Measurements from ENCODE around the gene SLC22A12. TPM values are rescaled to one million over a fixed set of nuclear protein-coding genes. Genes with fewer than 3 reads are reported as not detected.
A peak's percentile ranks its signal among the peaks of the same experiment; 100 is the strongest.

Gene SLC22A12
- total RNA-seq, 4 donors from 2014 or later = 0.56 TPM; not detected in 3

DNA sequence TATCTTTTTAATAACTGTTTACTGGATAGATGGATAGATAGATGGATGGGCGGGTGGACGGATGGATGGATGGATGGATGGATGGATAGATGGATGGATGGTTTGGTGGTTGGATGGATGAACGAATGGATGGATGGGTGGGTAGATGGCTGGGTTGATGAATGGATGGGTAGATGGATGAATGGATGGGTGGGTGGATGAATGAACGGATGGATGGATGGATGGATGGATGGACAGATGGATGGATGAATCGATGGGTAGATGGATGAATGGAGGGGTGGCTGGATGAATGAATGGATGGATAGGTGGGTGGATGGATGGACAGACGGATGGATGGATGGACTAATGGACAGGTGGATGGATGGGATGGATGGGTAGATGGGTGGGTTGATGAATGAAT, 13.8 kb upstream of the SLC22A12 start:
- DNase-seq (ENCODE audit: low spot score) = no peak
- TF ChIP-seq, protein P1, sequence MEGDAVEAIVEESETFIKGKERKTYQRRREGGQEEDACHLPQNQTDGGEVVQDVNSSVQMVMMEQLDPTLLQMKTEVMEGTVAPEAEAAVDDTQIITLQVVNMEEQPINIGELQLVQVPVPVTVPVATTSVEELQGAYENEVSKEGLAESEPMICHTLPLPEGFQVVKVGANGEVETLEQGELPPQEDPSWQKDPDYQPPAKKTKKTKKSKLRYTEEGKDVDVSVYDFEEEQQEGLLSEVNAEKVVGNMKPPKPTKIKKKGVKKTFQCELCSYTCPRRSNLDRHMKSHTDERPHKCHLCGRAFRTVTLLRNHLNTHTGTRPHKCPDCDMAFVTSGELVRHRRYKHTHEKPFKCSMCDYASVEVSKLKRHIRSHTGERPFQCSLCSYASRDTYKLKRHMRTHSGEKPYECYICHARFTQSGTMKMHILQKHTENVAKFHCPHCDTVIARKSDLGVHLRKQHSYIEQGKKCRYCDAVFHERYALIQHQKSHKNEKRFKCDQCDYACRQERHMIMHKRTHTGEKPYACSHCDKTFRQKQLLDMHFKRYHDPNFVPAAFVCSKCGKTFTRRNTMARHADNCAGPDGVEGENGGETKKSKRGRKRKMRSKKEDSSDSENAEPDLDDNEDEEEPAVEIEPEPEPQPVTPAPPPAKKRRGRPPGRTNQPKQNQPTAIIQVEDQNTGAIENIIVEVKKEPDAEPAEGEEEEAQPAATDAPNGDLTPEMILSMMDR (IDR thresholded peaks at IDR 0.05) = no peak
- no peak for ATAC-seq (ENCODE audit: low FRiP score)

DNA sequence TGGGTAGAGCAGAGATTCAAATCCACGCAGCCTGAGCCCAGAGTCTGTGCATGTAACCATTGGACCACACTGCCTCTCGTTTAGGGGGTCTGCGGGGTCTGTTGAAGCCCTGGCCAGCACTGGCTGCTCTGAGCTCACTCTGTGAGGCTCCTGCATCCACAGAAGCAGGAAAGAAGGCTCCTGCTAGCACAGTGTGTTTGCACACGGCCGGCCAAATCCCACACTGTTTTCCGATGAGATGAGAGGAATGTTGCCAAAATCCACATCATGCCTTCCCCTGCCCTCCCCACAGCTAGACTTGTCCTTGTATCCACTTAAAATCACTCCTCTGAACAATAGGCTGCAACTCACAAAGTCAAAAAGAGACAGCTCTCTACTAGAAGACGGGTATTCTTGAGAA, 10.6 kb upstream of the SLC22A12 start:
- TF ChIP-seq, protein P1 (IDR thresholded peaks at IDR 0.05) = no peak
- ATAC-seq (ENCODE audit: low FRiP score) (no peak), DNase-seq (ENCODE audit: low spot score) (no peak)

DNA sequence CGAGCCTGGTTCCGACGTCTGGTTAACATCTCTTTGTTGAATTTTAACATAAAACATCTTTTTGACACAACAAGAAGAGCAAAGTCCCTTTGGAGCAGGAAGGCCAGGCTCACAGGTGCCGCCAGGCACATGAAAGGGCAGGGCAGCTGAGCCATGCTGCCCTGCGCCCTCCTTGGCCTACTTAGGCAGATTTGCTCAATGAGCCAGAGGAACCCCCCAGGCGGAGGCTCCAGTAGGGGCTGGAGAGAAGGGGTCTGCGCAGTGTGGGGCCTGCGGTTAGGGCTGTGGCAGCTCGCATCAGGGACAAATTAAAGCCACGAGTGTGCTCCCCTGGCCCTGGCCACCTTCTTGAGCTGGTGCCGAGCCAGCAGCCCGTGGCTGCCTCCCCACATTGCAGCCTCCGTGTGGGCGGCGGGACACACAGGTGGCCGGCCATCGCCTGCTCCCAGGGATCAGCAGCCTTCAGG, 9.9 kb upstream of the SLC22A12 start:
- ATAC-seq (ENCODE audit: low FRiP score) (no peak), DNase-seq (ENCODE audit: low spot score) (no peak)
- TF ChIP-seq, protein P1 (IDR thresholded peaks at IDR 0.05) = no peak

DNA sequence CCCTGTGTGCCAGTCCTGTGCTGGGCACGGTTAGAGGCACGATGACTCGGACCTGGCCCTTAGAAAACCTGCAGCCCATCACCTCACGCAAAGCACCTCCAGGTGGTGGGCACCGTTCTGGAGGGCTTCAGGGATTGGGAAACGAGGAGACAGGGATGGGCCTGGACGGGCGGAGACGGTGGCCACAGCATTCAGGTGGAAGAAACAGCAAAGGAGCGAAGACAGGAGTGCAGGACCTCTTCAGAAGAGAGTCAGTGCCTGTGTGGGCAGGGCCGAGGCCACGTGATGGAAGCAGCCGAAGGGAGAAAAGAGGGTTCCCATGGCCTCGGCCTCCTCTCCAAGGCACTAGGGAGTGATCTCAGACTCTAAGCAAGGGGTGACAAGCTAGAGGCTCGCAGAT, 8.1 kb upstream of the SLC22A12 start:
- TF ChIP-seq, protein P1 (IDR thresholded peaks at IDR 0.05) = no peak
- ATAC-seq (ENCODE audit: low FRiP score) (no peak), DNase-seq (ENCODE audit: low spot score) (no peak)

- DNase-seq (ENCODE audit: low spot score) = no peak
- ATAC-seq (ENCODE audit: low FRiP score) = peak; percentile 34
- TF ChIP-seq, protein P1 (IDR thresholded peaks at IDR 0.05) = no peak
Observed at GRCh38 chr11:64583296-64584262, 7.4 kb upstream of the SLC22A12 start.

GRCh38 chr11:64585150-64585549, 5.9 kb upstream of the SLC22A12 start:
- ATAC-seq (ENCODE audit: low FRiP score) (no peak), DNase-seq (ENCODE audit: low spot score) (no peak)
- TF ChIP-seq, protein P1 (IDR thresholded peaks at IDR 0.05) = no peak

GRCh38 chr11:64586366-64586765, 4.7 kb upstream of the SLC22A12 start:
- DNase-seq (ENCODE audit: low spot score) (no peak), ATAC-seq (ENCODE audit: low FRiP score) (no peak)
- TF ChIP-seq, protein P1 (IDR thresholded peaks at IDR 0.05) = no peak
